Measurements from ENCODE around the gene ZBTB2.

The ZBTB2 gene

DNA sequence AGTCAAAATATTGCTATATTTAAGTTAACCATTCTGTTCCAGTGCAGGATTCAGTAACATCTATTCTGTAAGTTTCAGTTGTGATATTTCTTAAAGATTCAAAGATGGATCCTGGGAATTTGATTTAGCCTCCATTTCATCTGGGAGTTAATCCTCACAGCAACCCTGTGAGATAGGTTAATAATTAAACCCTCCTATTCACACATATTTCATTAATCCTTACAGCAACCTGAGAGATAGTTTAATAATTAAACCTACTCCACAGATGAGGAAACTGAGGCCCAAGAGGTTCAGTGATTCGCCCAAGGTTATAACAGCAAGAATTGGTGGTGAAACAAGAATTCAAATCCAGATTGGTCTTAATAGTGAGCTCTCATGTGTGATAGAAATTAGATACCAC is 10.9 kb upstream of the ZBTB2 start:
- no peak overlapping the region for H3K4me3 ChIP-seq (ENCODE audit: low read length in 2 of 2)
- H3K27me3 ChIP-seq (ENCODE audit: control insufficient read depth in 1 of 2, insufficient read depth in 2 of 2, low read length in 2 of 2), result no peaks in the 10 kb centered on the region
- H3K9ac ChIP-seq (ENCODE audit: low read length in 2 of 2), result no peak overlapping the region
- no peak overlapping the region for H3K27ac ChIP-seq (ENCODE audit: low read length)
- H3K36me3 ChIP-seq (ENCODE audit: control insufficient read depth in 2 of 2, insufficient read depth in 2 of 2, low read length in 2 of 2), result peaks cover 0 to 8% of the 10 kb centered on the region in 2 donors
- H3K4me1 ChIP-seq (ENCODE audit: control insufficient read depth, insufficient read depth, low read length), result no peaks in the 10 kb centered on the region
- no peaks in the 10 kb centered on the region for H3K9me3 ChIP-seq (ENCODE audit: control insufficient read depth in 2 of 2, low read length in 2 of 2)

- no peaks in the 10 kb centered on the region for H3K9me3 ChIP-seq (ENCODE audit: control insufficient read depth in 2 of 2, low read length in 2 of 2)
- no peaks in the 10 kb centered on the region for H3K4me1 ChIP-seq (ENCODE audit: control insufficient read depth, insufficient read depth, low read length)
- no peak overlapping the region for H3K4me3 ChIP-seq (ENCODE audit: low read length in 2 of 2)
- H3K36me3 ChIP-seq (ENCODE audit: control insufficient read depth in 2 of 2, insufficient read depth in 2 of 2, low read length in 2 of 2), result peaks cover 0 to 8% of the 10 kb centered on the region in 2 donors
- no peak overlapping the region for H3K9ac ChIP-seq (ENCODE audit: low read length in 2 of 2)
- no peaks in the 10 kb centered on the region for H3K27me3 ChIP-seq (ENCODE audit: control insufficient read depth in 1 of 2, insufficient read depth in 2 of 2, low read length in 2 of 2)
- no peak overlapping the region for H3K27ac ChIP-seq (ENCODE audit: low read length)
Measured at GRCh38 chr6:151400473-151400872, 9.1 kb upstream of the ZBTB2 start.

DNA sequence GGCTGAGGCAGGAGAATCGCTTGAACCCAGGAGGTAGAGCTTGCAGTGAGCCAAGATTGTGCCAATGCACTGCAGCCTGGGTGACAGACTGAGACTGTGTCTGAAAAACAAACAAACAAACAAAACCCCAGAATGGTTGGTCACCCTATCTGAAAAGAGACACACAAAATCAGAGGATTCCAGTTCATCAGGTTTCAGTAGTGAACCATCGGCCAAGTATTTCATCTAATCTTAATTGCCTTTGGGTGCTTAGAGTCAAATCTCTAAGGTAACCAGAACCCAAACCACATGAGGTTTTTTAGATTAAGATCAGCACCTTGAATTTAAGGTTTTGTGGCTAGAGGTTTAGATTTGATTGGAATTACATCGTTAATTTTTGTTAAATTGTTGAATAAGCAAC is 8.3 kb upstream of the ZBTB2 start:
- Histone ChIP-seq H3K9ac (ENCODE audit: low read length in 2 of 2) (no peak overlapping the region), H3K27ac (ENCODE audit: low read length) (no peak overlapping the region), H3K27me3 (ENCODE audit: control insufficient read depth in 1 of 2, insufficient read depth in 2 of 2, low read length in 2 of 2) (no peaks in the 10 kb centered on the region), H3K4me3 (ENCODE audit: low read length in 2 of 2) (no peak overlapping the region), H3K36me3 (ENCODE audit: control insufficient read depth in 2 of 2, insufficient read depth in 2 of 2, low read length in 2 of 2) (peaks cover 0 to 5% of the 10 kb centered on the region in 2 donors), H3K9me3 (ENCODE audit: control insufficient read depth in 2 of 2, low read length in 2 of 2) (no peaks in the 10 kb centered on the region), H3K4me1 (ENCODE audit: control insufficient read depth, insufficient read depth, low read length) (no peaks in the 10 kb centered on the region)

DNA sequence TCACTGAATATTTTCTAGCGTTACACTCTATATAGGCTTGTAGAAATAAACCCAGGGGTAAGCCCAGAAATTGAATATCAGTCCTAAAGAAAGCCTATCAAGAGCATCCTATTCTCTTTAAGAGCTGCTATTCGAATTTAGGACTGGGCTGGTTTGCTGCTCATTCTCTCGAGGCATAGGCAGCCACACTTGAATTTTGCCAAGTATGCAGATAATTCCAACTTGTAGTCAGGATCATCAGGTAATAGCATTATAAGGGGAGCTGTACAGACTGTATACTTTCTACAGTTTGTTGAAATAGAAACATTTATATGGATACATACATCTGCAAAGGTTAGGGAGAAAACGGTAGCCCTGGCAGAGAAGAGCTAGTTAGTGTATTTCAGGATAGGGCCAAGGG is 2.1 kb upstream of the ZBTB2 start:
- Histone ChIP-seq H3K9ac (ENCODE audit: low read length in 2 of 2) (peak overlapping the region in 1 of 2 donors; percentile 21), H3K27ac (ENCODE audit: low read length) (no peak overlapping the region), H3K36me3 (ENCODE audit: control insufficient read depth in 2 of 2, insufficient read depth in 2 of 2, low read length in 2 of 2) (no peaks in the 10 kb centered on the region), H3K4me1 (ENCODE audit: control insufficient read depth, insufficient read depth, low read length) (peaks cover 25% of the 10 kb centered on the region), H3K4me3 (ENCODE audit: low read length in 2 of 2) (no peak overlapping the region), H3K9me3 (ENCODE audit: control insufficient read depth in 2 of 2, low read length in 2 of 2) (no peaks in the 10 kb centered on the region), H3K27me3 (ENCODE audit: control insufficient read depth in 1 of 2, insufficient read depth in 2 of 2, low read length in 2 of 2) (no peaks in the 10 kb centered on the region)

DNA sequence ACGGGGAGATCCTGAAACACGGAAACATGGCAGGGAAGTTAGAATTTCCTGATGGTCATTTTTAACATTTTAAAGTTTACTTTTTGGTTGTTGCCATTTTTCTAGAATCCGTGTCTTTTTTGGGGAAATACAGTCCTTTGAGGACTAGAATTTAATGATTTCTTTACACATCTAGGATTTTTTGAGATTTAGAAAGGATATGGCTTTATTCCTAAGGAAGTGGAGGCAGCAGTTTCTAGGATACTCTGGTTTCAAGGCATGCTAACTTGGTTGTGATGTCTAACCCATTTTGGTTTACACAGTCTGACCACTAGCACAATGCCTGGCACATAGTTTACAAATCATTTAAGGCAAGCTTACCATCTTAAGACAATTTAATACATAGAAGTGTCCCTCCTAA is 1.1 kb upstream of the ZBTB2 start:
- Histone ChIP-seq H3K4me1 (ENCODE audit: control insufficient read depth, insufficient read depth, low read length) (peaks cover 28% of the 10 kb centered on the region), H3K9ac (ENCODE audit: low read length in 2 of 2) (peak overlapping the region; percentile 14 to 43), H3K27ac (ENCODE audit: low read length) (peak overlapping the region; percentile 33), H3K36me3 (ENCODE audit: control insufficient read depth in 2 of 2, insufficient read depth in 2 of 2, low read length in 2 of 2) (no peaks in the 10 kb centered on the region), H3K27me3 (ENCODE audit: control insufficient read depth in 1 of 2, insufficient read depth in 2 of 2, low read length in 2 of 2) (no peaks in the 10 kb centered on the region), H3K4me3 (ENCODE audit: low read length in 2 of 2) (peak overlapping the region; percentile 75 to 88), H3K9me3 (ENCODE audit: control insufficient read depth in 2 of 2, low read length in 2 of 2) (no peaks in the 10 kb centered on the region)

DNA sequence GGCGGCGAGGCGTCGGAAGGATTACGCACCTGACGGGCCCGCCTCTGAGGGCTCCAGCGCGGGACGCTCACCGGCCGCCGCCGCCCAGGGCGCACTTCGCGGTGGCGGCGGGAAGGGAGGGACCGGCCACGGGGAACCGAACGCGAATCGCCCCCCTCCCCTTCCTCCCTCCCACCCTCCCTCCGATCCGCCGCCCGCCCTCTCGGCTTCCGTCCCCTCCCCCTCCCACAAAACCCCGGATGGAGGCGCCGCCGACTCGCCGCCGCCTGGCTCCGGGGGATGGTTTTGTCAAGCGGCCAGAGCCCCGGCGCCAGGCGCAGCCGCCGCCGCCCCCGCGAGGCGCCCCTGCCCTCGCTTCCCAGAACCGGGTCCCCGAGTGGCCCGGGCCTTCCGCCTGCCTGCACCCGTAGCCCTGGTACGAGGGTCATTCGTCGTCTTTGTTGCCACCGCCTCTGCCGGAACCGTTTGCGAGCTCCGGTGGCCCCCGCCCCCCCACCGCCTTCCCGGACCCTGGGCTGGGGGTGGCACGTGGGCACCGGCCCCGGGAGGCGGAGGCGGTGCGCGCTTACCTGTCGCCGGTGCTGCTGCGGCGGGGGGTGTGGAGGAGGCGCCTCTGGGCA is 398 bp downstream of the ZBTB2 start:
- Histone ChIP-seq H3K9ac (ENCODE audit: low read length in 2 of 2) (peak overlapping the region; percentile 78 to 81), H3K4me1 (ENCODE audit: control insufficient read depth, insufficient read depth, low read length) (peaks cover 28% of the 10 kb centered on the region), H3K9me3 (ENCODE audit: control insufficient read depth in 2 of 2, low read length in 2 of 2) (no peaks in the 10 kb centered on the region)

GRCh38 chr6:151390276-151390850 is 996 bp downstream of the ZBTB2 start:
- no peaks in the 10 kb centered on the region for H3K36me3 ChIP-seq (ENCODE audit: control insufficient read depth in 2 of 2, insufficient read depth in 2 of 2, low read length in 2 of 2)
- peak overlapping the region in 1 of 2 donors; percentile 88 for H3K4me3 ChIP-seq (ENCODE audit: low read length in 2 of 2)
- no peaks in the 10 kb centered on the region for H3K9me3 ChIP-seq (ENCODE audit: control insufficient read depth in 2 of 2, low read length in 2 of 2)
- no peaks in the 10 kb centered on the region for H3K27me3 ChIP-seq (ENCODE audit: control insufficient read depth in 1 of 2, insufficient read depth in 2 of 2, low read length in 2 of 2)
- H3K9ac ChIP-seq (ENCODE audit: low read length in 2 of 2), result peak overlapping the region; percentile 72 to 78
- H3K27ac ChIP-seq (ENCODE audit: low read length), result peak overlapping the region; percentile 95
- H3K4me1 ChIP-seq (ENCODE audit: control insufficient read depth, insufficient read depth, low read length), result peaks cover 28% of the 10 kb centered on the region

More for the DNA sequence above, 398 bp downstream of the ZBTB2 start:
- Histone ChIP-seq H3K27me3 (ENCODE audit: control insufficient read depth in 1 of 2, insufficient read depth in 2 of 2, low read length in 2 of 2) (no peaks in the 10 kb centered on the region), H3K4me3 (ENCODE audit: low read length in 2 of 2) (peak overlapping the region; percentile 43 to 88), H3K27ac (ENCODE audit: low read length) (peak overlapping the region; percentile 95), H3K36me3 (ENCODE audit: control insufficient read depth in 2 of 2, insufficient read depth in 2 of 2, low read length in 2 of 2) (no peaks in the 10 kb centered on the region)

DNA sequence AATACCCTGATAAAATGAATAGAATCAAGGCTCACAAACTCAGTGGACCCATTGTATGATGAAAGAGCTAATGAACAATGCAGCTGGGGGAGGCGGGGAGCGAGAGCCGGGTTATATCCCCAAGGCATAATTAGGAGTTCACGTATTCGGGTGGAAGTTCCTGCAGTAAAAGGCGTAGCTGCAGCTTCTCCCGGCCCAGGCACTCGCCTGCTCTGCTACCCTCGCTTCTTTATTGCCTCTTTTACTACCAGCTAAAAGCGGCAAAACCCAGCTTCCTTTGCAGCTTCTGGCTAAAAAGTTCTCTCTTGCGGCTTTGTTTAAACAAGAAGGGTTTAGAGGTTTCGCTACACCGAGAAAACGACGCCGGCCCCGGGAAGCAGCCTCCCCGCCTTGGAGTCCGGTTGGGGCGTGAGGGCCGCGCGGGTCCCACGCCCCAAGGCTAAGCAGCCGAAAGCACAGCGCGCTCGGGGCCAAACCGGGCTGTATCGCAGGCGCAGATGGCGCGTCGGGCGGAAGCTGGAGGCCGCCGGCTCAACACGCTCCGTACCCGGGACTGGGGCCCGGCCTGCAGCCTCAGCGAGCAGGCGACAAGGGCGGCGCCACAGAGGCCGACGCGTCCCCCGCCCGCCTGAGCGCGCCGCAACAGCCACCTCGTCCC is 1.6 kb downstream of the ZBTB2 start:
- Histone ChIP-seq H3K27me3 (ENCODE audit: control insufficient read depth in 1 of 2, insufficient read depth in 2 of 2, low read length in 2 of 2) (no peaks in the 10 kb centered on the region), H3K27ac (ENCODE audit: low read length) (peak overlapping the region; percentile 95), H3K4me3 (ENCODE audit: low read length in 2 of 2) (peak overlapping the region; percentile 79 to 88), H3K9ac (ENCODE audit: low read length in 2 of 2) (peak overlapping the region; percentile 68 to 93), H3K4me1 (ENCODE audit: control insufficient read depth, insufficient read depth, low read length) (peaks cover 28% of the 10 kb centered on the region), H3K36me3 (ENCODE audit: control insufficient read depth in 2 of 2, insufficient read depth in 2 of 2, low read length in 2 of 2) (no peaks in the 10 kb centered on the region), H3K9me3 (ENCODE audit: control insufficient read depth in 2 of 2, low read length in 2 of 2) (no peaks in the 10 kb centered on the region)

DNA sequence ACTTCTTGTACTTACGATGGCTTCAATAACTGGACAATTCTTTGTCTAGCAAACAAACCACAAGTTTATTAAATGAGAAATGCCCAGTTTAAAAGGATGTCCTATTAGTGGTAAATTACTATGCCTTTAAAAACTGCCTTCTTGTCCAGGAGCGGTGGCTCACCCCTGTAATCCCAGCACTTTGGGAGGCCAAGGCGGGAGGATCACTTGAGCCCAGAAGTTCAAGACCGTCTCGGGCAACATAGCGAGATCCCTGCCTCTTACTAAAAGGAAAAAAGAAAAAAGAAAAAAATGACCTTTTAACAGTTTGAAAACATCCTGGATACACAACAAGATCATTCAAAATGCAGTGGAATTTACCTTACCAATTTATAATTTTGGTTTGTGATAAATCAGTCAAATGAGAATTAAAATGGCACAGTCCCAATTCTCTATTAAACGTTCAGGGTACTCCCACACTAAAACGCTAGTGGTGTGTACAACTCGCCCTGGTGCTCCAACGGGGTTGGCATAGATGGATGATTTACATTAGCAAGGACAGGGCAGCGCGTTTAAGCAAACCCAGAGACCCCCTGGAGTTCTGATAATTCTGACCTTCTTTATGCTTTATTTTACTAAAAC is 2.3 kb downstream of the ZBTB2 start:
- peak overlapping the region; percentile 68 to 93 for H3K9ac ChIP-seq (ENCODE audit: low read length in 2 of 2)
- no peaks in the 10 kb centered on the region for H3K27me3 ChIP-seq (ENCODE audit: control insufficient read depth in 1 of 2, insufficient read depth in 2 of 2, low read length in 2 of 2)
- H3K4me1 ChIP-seq (ENCODE audit: control insufficient read depth, insufficient read depth, low read length), result peaks cover 28% of the 10 kb centered on the region
- H3K36me3 ChIP-seq (ENCODE audit: control insufficient read depth in 2 of 2, insufficient read depth in 2 of 2, low read length in 2 of 2), result no peaks in the 10 kb centered on the region
- H3K9me3 ChIP-seq (ENCODE audit: control insufficient read depth in 2 of 2, low read length in 2 of 2), result no peaks in the 10 kb centered on the region
- peak overlapping the region; percentile 79 to 88 for H3K4me3 ChIP-seq (ENCODE audit: low read length in 2 of 2)
- H3K27ac ChIP-seq (ENCODE audit: low read length), result peak overlapping the region; percentile 95

- no peaks in the 10 kb centered on the region for H3K36me3 ChIP-seq (ENCODE audit: control insufficient read depth in 2 of 2, insufficient read depth in 2 of 2, low read length in 2 of 2)
- H3K27ac ChIP-seq (ENCODE audit: low read length), result peak overlapping the region; percentile 41
- peaks cover 22% of the 10 kb centered on the region for H3K4me1 ChIP-seq (ENCODE audit: control insufficient read depth, insufficient read depth, low read length)
- H3K27me3 ChIP-seq (ENCODE audit: control insufficient read depth in 1 of 2, insufficient read depth in 2 of 2, low read length in 2 of 2), result no peaks in the 10 kb centered on the region
- no peak overlapping the region for H3K9ac ChIP-seq (ENCODE audit: low read length in 2 of 2)
- no peak overlapping the region for H3K4me3 ChIP-seq (ENCODE audit: low read length in 2 of 2)
- no peaks in the 10 kb centered on the region for H3K9me3 ChIP-seq (ENCODE audit: control insufficient read depth in 2 of 2, low read length in 2 of 2)
Measured at GRCh38 chr6:151388236-151388635, 3.1 kb downstream of the ZBTB2 start.

Data from stomach smooth muscle (tissue), 2 donors.